ENCODE results near the gene HLA-F.

The HLA-F gene

GRCh38 chr6:29708432-29709179, 14.6 kb upstream of the HLA-F start:
- H3K4me1 Mint-ChIP-seq (ENCODE audit: low read depth): peaks cover 76% of the 10 kb centered on the region
- no peaks in the 10 kb centered on the region for H3K36me3 Mint-ChIP-seq (ENCODE audit: low read depth)
- H3K27ac Mint-ChIP-seq: peak overlapping the region; percentile 84
- peak overlapping the region; percentile 67 for H3K4me3 Mint-ChIP-seq
- DNase-seq: peak; percentile 50
- H3K27me3 Mint-ChIP-seq: no peaks in the 10 kb centered on the region
- no peaks in the 10 kb centered on the region for H3K9me3 Mint-ChIP-seq

GRCh38 chr6:29709188-29709587, 14.0 kb upstream of the HLA-F start:
- Mint-ChIP-seq H3K27ac (peak overlapping the region; percentile 84), H3K36me3 (ENCODE audit: low read depth) (no peaks in the 10 kb centered on the region), H3K4me1 (ENCODE audit: low read depth) (peaks cover 76% of the 10 kb centered on the region), H3K27me3 (no peaks in the 10 kb centered on the region), H3K9me3 (no peaks in the 10 kb centered on the region), H3K4me3 (peak overlapping the region; percentile 67)
- no peak for DNase-seq

DNA sequence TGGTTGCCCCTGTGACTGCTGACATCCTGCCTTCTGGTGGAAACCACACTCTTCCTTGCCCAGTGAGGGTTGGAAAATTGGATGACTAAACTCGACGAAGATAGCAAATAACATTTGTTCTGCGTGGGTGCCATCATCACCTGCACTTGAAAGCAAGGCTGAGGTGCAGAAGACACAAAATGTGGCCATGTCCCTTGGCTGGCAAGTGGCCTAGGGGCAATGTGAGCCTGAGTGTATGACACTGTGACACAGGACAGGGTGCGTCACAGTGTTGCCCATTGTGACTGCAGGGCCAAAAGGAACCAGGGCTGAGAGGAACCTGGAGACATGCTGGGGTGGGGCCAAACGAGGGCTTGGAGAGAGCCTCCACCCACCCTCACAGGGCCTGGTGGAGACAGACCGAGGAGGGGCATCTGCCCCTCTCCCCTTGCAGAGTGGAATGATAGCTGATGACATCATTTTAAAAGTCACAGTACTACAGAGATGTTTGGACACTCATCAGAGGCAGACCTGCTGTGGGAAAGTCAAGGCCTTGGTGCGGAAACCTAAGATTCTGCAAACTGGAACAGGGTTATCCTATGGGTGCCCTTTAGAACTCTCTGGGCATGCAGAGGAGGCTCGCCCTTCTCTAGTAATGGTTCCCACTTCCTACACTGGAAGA, 12.8 kb upstream of the HLA-F start:
- no peak for DNase-seq
- no peak overlapping the region for H3K4me3 Mint-ChIP-seq
- no peaks in the 10 kb centered on the region for H3K36me3 Mint-ChIP-seq (ENCODE audit: low read depth)
- no peaks in the 10 kb centered on the region for H3K9me3 Mint-ChIP-seq
- H3K4me1 Mint-ChIP-seq (ENCODE audit: low read depth): peaks cover 76% of the 10 kb centered on the region
- no peaks in the 10 kb centered on the region for H3K27me3 Mint-ChIP-seq
- peak overlapping the region; percentile 65 for H3K27ac Mint-ChIP-seq

DNA sequence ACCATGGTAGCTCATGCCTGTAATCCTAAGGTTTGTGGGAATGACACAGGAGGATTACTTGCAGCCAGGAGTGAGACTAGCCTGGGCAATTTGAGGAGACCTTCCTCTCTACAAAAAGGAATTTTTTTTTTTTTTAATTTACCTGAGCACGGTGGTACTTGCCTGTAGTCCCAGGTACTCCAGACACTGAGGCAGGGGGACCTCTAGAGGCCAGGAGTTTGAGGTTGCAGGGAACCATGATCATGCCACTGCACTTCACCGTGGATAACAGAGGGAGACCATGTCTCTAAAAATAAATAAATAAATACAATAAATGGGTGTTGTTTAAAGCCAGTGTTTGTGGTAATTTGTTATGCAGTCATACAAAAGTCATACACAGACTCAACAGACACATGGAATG, 2.4 kb upstream of the HLA-F start:
- Mint-ChIP-seq H3K27ac (no peak overlapping the region), H3K4me3 (no peak overlapping the region), H3K36me3 (ENCODE audit: low read depth) (peaks cover 24% of the 10 kb centered on the region), H3K9me3 (no peaks in the 10 kb centered on the region), H3K27me3 (no peaks in the 10 kb centered on the region), H3K4me1 (ENCODE audit: low read depth) (peaks cover 32% of the 10 kb centered on the region)
- no peak for DNase-seq

DNA sequence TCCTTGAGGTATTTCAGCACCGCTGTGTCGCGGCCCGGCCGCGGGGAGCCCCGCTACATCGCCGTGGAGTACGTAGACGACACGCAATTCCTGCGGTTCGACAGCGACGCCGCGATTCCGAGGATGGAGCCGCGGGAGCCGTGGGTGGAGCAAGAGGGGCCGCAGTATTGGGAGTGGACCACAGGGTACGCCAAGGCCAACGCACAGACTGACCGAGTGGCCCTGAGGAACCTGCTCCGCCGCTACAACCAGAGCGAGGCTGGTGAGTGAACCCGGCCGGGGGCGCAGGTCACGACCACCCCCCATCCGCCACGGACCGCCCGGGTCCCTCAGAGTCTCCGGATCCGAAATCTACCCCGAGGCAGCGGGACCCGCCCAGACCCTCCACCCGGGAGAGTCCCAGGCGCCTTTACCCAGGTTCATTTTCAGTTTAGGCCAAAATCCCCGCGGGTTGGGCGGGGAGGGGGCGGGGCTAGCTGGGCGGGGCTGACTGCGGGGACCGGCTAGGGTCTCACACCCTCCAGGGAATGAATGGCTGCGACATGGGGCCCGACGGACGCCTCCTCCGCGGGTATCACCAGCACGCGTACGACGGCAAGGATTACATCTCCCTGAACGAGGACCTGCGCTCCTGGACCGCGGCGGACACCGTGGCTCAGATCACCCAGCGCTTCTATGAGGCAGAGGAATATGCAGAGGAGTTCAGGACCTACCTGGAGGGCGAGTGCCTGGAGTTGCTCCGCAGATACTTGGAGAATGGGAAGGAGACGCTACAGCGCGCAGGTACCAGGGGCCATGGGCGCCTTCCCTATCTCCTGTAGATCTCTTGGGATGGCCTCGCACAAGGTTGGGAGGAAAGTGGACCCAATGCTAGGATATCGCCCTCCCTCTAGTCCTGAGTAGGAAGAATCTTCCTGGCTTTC, 693 bp downstream of the HLA-F start:
- no peaks in the 10 kb centered on the region for H3K9me3 Mint-ChIP-seq
- no peaks in the 10 kb centered on the region for H3K27me3 Mint-ChIP-seq
- peaks cover 52% of the 10 kb centered on the region for H3K36me3 Mint-ChIP-seq (ENCODE audit: low read depth)
- H3K27ac Mint-ChIP-seq: peak overlapping the region; percentile 96
- DNase-seq: peak; percentile 87
- peaks cover 62% of the 10 kb centered on the region for H3K4me1 Mint-ChIP-seq (ENCODE audit: low read depth)
- peak overlapping the region; percentile 92 for H3K4me3 Mint-ChIP-seq

DNA sequence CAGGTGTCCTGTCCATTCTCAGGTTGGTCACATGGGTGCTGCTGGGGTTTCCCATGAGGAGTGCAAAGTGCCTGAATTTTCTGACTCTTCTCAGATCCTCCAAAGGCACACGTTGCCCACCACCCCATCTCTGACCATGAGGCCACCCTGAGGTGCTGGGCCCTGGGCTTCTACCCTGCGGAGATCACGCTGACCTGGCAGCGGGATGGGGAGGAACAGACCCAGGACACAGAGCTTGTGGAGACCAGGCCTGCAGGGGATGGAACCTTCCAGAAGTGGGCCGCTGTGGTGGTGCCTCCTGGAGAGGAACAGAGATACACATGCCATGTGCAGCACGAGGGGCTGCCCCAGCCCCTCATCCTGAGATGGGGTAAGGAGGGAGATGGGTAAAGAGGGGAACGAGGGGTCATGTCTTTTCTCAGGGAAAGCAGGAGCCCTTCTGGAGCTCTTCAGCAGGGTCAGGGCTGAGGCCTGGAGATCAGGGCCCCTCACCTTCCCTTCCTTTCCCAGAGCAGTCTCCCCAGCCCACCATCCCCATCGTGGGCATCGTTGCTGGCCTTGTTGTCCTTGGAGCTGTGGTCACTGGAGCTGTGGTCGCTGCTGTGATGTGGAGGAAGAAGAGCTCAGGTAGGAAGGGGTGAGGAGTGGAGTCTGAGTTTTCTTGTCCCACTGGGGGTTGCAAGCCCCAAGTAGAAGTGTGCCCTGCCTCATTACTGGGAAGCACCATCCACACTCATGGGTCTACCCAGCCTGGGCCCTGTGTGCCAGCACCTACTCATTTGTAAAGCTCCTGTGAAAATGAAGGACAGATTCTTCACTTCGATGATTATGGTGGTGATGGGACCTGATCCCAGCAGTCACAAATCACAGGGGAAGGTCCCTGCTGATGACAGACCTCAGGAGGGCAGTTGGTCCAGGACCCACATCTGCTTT, 2.0 kb downstream of the HLA-F start:
- H3K27me3 Mint-ChIP-seq: no peaks in the 10 kb centered on the region
- peak overlapping the region; percentile 92 for H3K4me3 Mint-ChIP-seq
- peak overlapping the region; percentile 96 for H3K27ac Mint-ChIP-seq
- peaks cover 70% of the 10 kb centered on the region for H3K4me1 Mint-ChIP-seq (ENCODE audit: low read depth)
- no peak for DNase-seq
- H3K9me3 Mint-ChIP-seq: no peaks in the 10 kb centered on the region
- peaks cover 54% of the 10 kb centered on the region for H3K36me3 Mint-ChIP-seq (ENCODE audit: low read depth)

GRCh38 chr6:29726001-29726400, 2.8 kb downstream of the HLA-F start:
- Mint-ChIP-seq H3K27me3 (no peaks in the 10 kb centered on the region), H3K36me3 (ENCODE audit: low read depth) (peaks cover 54% of the 10 kb centered on the region), H3K4me3 (peak overlapping the region; percentile 92), H3K27ac (peak overlapping the region; percentile 96), H3K9me3 (no peaks in the 10 kb centered on the region), H3K4me1 (ENCODE audit: low read depth) (peaks cover 78% of the 10 kb centered on the region)
- no peak for DNase-seq

DNA sequence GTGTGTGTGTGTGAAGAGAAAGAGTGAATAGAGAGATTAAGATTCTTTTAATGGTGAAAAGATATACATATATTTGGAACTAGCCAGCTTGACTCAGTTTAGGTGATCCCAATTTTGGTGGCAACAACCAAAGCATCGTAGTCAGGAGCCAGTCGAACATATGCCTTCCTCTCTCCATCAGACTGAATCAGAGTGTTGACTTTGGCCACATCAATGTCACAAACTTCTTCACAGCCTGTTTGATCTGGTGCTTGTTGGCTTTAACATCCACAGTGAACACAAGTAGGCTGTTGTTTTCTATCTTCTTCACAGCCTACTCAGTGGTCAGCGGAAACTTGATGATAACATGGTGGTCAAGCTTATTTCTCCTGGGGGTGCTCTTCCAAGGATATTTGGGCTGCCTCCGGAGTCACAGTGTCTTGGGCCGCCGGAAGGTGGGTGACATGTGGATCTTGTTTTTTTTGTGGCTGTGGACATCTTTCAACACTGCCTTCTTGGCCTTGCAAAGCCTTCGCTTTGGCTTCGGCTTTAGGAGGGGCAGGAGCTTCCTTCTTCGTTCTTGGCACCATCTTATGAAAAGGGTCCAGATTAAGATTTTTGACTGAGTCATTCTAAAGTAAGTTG, 3.4 kb downstream of the HLA-F start:
- peaks cover 81% of the 10 kb centered on the region for H3K4me1 Mint-ChIP-seq (ENCODE audit: low read depth)
- no peak for DNase-seq

DNA sequence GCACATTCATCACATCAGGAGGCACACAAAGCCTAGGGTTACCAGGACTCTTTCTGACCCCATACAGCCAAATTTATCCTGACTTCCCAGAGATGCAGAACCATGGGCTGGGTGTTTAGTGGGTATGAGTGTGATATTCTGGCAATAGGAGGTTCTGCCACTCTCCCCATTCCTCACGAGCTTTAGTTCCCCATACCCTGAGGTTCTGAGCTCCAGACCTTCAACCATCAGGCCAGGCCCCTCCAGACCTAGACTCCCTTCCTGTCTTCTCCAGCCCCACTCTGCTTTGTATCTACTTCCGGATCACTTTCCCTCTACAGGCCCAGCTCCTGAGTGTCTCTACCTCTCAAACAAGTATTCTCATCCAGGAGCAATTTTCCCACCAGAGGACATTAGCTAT, 4.4 kb downstream of the HLA-F start:
- DNase-seq: no peak
- H3K27me3 Mint-ChIP-seq: no peaks in the 10 kb centered on the region
- H3K36me3 Mint-ChIP-seq (ENCODE audit: low read depth): peaks cover 54% of the 10 kb centered on the region
- H3K4me1 Mint-ChIP-seq (ENCODE audit: low read depth): peaks cover 75% of the 10 kb centered on the region
- H3K27ac Mint-ChIP-seq: peak overlapping the region; percentile 39
- no peak overlapping the region for H3K4me3 Mint-ChIP-seq
- no peaks in the 10 kb centered on the region for H3K9me3 Mint-ChIP-seq

More for the DNA sequence above, 3.4 kb downstream of the HLA-F start:
- Mint-ChIP-seq H3K9me3 (no peaks in the 10 kb centered on the region), H3K36me3 (ENCODE audit: low read depth) (peaks cover 54% of the 10 kb centered on the region), H3K4me3 (peak overlapping the region; percentile 32), H3K27ac (peak overlapping the region; percentile 80), H3K27me3 (no peaks in the 10 kb centered on the region)

DNA sequence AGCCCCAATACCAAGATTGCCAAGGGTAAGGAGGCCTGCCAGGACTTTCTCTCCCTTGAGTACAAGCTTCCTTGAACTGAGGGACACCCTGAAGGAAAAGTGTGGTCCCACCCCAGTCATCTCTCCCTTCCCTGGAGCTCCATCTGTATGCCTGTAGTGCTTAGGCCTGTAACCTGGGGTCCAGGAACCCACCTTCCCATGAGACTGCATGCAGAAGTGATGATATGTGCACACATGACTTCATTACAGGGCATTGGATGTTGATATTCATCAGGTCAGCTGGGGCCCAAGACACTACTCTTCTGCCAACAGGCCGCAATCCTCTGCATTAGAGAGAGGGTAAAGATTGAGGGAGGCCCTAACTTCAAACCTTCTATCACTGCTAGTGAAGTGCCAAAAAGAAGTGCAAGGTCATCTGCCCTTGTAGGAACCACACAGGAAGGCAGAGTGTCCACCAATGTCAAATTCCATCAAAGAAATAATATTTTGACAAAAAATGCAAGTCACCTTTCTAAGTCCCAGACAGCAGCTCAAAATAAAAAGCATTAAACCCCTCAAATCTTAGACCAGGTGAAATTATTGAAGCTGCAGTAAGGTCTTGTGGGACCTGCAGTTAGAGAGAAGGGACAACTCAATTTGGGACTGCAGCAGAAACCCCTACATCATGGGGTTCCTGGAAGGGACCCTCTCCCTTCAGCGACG, 5.1 kb downstream of the HLA-F start:
- H3K27me3 Mint-ChIP-seq: no peaks in the 10 kb centered on the region
- H3K27ac Mint-ChIP-seq: peak overlapping the region; percentile 39
- H3K36me3 Mint-ChIP-seq (ENCODE audit: low read depth): peaks cover 53% of the 10 kb centered on the region
- H3K4me3 Mint-ChIP-seq: no peak overlapping the region
- peaks cover 73% of the 10 kb centered on the region for H3K4me1 Mint-ChIP-seq (ENCODE audit: low read depth)
- no peaks in the 10 kb centered on the region for H3K9me3 Mint-ChIP-seq
- no peak for DNase-seq

DNA sequence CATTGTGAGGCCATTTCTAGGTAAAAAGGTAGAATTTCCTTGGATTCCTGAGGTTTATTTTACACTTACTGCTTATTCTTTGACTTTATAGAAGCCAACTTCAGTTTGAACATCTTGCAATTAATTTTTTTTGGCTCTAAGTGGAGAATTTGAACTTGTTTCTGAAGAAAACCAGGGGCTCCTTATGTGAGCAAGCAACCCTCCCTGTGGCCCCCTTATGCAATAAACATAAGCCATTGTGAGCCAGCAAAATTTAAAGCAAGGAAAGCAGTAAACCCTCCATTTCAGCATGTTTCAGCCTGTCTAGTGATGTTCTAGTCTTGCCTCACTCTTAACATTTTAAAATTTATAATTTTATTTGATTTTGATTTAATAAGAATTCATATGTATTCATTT, 5.6 kb downstream of the HLA-F start:
- no peak for DNase-seq
- no peaks in the 10 kb centered on the region for H3K9me3 Mint-ChIP-seq
- no peaks in the 10 kb centered on the region for H3K27me3 Mint-ChIP-seq
- peaks cover 74% of the 10 kb centered on the region for H3K4me1 Mint-ChIP-seq (ENCODE audit: low read depth)
- H3K27ac Mint-ChIP-seq: no peak overlapping the region
- H3K36me3 Mint-ChIP-seq (ENCODE audit: low read depth): peaks cover 50% of the 10 kb centered on the region
- no peak overlapping the region for H3K4me3 Mint-ChIP-seq

DNA sequence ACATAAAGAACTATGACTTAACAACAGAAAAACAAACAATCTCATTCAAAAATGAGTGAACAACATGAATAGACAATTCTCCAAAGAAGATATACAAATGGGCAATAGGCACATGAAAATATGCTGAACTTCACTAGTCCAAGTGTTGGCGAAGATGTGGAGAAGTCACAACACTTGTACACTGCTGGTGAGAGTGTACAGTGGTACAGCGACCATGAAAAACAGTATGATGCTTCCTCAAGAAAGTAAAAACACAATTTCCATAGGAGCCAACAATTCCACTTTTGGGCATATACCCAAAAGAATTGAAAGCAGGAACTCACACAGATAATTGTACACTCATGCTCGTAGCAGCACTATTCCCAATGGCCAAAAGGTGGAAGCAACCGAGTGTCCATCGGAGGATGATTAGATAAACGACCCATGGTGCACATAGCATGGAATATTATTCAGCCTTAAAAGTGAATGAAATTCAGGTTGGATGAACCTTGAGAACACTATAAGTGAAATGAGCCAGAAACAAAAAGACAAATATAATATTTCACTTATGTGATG, 6.6 kb downstream of the HLA-F start:
- no peaks in the 10 kb centered on the region for H3K9me3 Mint-ChIP-seq
- H3K4me3 Mint-ChIP-seq: no peak overlapping the region
- no peak for DNase-seq
- no peaks in the 10 kb centered on the region for H3K27me3 Mint-ChIP-seq
- H3K27ac Mint-ChIP-seq: no peak overlapping the region
- peaks cover 75% of the 10 kb centered on the region for H3K4me1 Mint-ChIP-seq (ENCODE audit: low read depth)
- H3K36me3 Mint-ChIP-seq (ENCODE audit: low read depth): peaks cover 41% of the 10 kb centered on the region
